ENCODE measurements around the gene C2orf78. TPM values are rescaled to one million over a fixed set of nuclear protein-coding genes. Genes with fewer than 3 reads are reported as not detected.
A peak's percentile ranks its signal among the peaks of the same experiment; 100 is the strongest.

C2orf78 gene
- polyA plus RNA-seq, 2 donors, result not detected

DNA sequence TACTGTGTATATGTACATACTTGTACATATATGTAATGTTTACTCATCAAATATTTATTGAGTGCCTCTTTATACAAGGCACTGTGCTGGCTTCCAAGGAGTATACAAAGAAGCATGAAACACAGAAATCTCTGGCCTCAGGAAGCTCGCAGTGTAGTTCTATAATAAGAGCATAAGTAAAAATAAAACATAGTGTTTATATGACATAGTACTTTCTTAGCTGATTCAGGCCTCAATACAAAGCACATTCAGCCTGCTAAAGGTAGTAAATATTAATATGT is 58.7 kb downstream of the C2orf78 start:
- Histone ChIP-seq H3K27me3 (ENCODE audit: control insufficient read depth in 1 of 2, insufficient read depth in 2 of 2, low read length in 2 of 2) (no peaks in the 10 kb centered on the region), H3K4me1 (ENCODE audit: control insufficient read depth in 2 of 2, insufficient read depth in 2 of 2, low read length in 1 of 2) (no peaks in the 10 kb centered on the region), H3K27ac (ENCODE audit: low read depth in 2 of 2, low read length in 1 of 2) (no peak overlapping the region), H3K9me3 (ENCODE audit: control insufficient read depth in 2 of 2, insufficient read depth in 1 of 2, low read depth in 1 of 2, low read length in 1 of 2) (no peaks in the 10 kb centered on the region), H3K36me3 (ENCODE audit: control insufficient read depth in 2 of 2, insufficient read depth in 2 of 2, low read length in 1 of 2) (peaks cover 2 to 7% of the 10 kb centered on the region in 2 donors), H3K4me3 (ENCODE audit: low read depth in 1 of 2, low read length in 2 of 2) (no peak overlapping the region)
- 59 to 81% methylated on average over 1 of the region's 1 CpG for WGBS, 2 donors

DNA sequence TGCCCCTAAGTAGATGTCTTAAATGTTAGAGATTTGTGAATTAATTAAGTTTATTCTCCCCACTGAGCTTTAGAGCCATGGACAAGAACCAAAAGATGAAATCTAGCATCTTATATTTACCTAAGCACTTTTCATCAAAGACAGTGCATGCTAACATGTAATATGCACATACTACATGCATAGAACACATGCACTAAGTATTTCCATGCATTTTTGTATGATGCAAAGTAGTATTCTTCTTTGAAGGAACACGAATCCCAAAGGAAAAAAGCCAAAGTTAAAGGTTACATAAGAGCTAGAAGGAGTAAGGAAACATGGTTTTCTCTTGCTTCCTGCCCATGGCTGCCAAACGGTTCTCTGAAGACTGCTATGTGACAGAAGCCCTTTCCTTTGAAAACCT is 60.1 kb downstream of the C2orf78 start:
- Histone ChIP-seq H3K4me3 (ENCODE audit: low read depth in 1 of 2, low read length in 2 of 2) (no peak overlapping the region), H3K9me3 (ENCODE audit: control insufficient read depth in 2 of 2, insufficient read depth in 1 of 2, low read depth in 1 of 2, low read length in 1 of 2) (no peaks in the 10 kb centered on the region), H3K27ac (ENCODE audit: low read depth in 2 of 2, low read length in 1 of 2) (no peak overlapping the region), H3K36me3 (ENCODE audit: control insufficient read depth in 2 of 2, insufficient read depth in 2 of 2, low read length in 1 of 2) (peaks cover 2 to 10% of the 10 kb centered on the region in 2 donors), H3K27me3 (ENCODE audit: control insufficient read depth in 1 of 2, insufficient read depth in 2 of 2, low read length in 2 of 2) (no peaks in the 10 kb centered on the region), H3K4me1 (ENCODE audit: control insufficient read depth in 2 of 2, insufficient read depth in 2 of 2, low read length in 1 of 2) (no peaks in the 10 kb centered on the region)
- 46 to 55% methylated on average over 2 of the region's 2 CpGs for WGBS, 2 donors

DNA sequence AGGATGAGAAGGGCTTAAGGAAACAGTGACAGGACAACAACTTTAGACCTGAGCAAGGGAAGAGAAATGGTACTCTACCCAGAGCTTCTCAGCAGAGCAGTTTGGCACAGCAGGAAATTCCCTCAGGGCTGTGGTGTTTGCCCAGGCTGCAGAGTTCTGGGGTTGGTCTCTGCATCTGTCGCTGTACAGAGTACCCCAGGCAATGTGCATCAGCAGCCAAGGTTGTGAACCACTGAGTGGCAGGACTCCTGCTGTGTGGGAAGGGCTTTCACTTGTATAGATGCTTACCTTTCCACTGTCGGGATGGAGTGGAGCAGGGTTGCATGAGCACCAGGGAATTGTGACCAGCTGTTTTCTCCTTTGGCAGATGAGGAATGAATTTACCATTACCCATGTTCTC is 66.0 kb downstream of the C2orf78 start:
- Histone ChIP-seq H3K4me3 (ENCODE audit: low read depth in 1 of 2, low read length in 2 of 2) (no peak overlapping the region), H3K9me3 (ENCODE audit: control insufficient read depth in 2 of 2, insufficient read depth in 1 of 2, low read depth in 1 of 2, low read length in 1 of 2) (no peaks in the 10 kb centered on the region), H3K4me1 (ENCODE audit: control insufficient read depth in 2 of 2, insufficient read depth in 2 of 2, low read length in 1 of 2) (no peaks in the 10 kb centered on the region), H3K27me3 (ENCODE audit: control insufficient read depth in 1 of 2, insufficient read depth in 2 of 2, low read length in 2 of 2) (no peaks in the 10 kb centered on the region), H3K36me3 (ENCODE audit: control insufficient read depth in 2 of 2, insufficient read depth in 2 of 2, low read length in 1 of 2) (peaks cover 12 to 25% of the 10 kb centered on the region in 2 donors), H3K27ac (ENCODE audit: low read depth in 2 of 2, low read length in 1 of 2) (peak overlapping the region; percentile 18 to 28)
- WGBS, 2 donors, result 75 to 78% methylated on average over 2 of the region's 2 CpGs

DNA sequence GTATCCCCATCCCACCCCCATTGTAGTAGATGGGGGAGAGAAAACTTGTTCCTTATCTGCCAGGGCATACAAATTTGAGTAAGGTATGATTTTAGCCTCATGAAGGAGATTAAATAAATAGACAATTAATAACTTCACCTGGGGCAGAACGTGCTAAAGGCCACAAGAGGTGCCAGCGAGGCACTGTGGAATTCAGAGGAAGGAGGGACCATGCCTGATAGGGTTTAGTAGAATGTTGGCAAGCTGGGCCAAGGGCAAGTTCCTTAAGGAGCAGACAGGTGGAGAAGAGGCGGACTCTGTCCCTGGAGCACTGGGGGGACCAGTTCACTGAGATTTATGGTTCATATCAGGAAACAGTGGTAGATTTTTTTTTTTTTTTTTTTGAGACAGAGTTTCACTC is 67.3 kb downstream of the C2orf78 start:
- WGBS, 2 donors, result 48 to 66% methylated on average over 3 of the region's 3 CpGs
- Histone ChIP-seq H3K4me3 (ENCODE audit: low read depth in 1 of 2, low read length in 2 of 2) (no peak overlapping the region), H3K4me1 (ENCODE audit: control insufficient read depth in 2 of 2, insufficient read depth in 2 of 2, low read length in 1 of 2) (no peaks in the 10 kb centered on the region), H3K36me3 (ENCODE audit: control insufficient read depth in 2 of 2, insufficient read depth in 2 of 2, low read length in 1 of 2) (peaks cover 17 to 29% of the 10 kb centered on the region in 2 donors), H3K27me3 (ENCODE audit: control insufficient read depth in 1 of 2, insufficient read depth in 2 of 2, low read length in 2 of 2) (no peaks in the 10 kb centered on the region), H3K27ac (ENCODE audit: low read depth in 2 of 2, low read length in 1 of 2) (no peak overlapping the region), H3K9me3 (ENCODE audit: control insufficient read depth in 2 of 2, insufficient read depth in 1 of 2, low read depth in 1 of 2, low read length in 1 of 2) (no peaks in the 10 kb centered on the region)

DNA sequence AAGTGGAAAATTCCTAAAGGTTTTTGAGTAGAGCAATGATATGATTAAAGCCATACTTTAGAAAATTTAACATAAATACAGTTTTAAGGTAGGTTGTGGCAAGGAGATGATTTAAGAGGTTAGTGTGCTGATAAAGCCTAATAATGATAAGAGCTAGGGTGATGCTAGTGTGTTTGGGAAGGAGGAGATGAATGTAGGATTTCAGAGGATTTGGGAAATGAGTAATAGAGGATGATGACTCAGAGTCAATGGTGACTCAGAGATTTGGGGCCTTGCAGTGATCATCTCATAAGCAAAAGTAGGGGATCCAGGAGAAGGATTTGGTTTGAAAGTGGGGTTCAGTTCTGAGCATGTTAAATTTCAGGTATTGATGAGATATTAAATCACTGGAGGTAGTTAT is 68.0 kb downstream of the C2orf78 start:
- H3K9me3 ChIP-seq (ENCODE audit: control insufficient read depth in 2 of 2, insufficient read depth in 1 of 2, low read depth in 1 of 2, low read length in 1 of 2), result no peaks in the 10 kb centered on the region
- no peak overlapping the region for H3K27ac ChIP-seq (ENCODE audit: low read depth in 2 of 2, low read length in 1 of 2)
- H3K36me3 ChIP-seq (ENCODE audit: control insufficient read depth in 2 of 2, insufficient read depth in 2 of 2, low read length in 1 of 2), result peaks cover 17 to 35% of the 10 kb centered on the region in 2 donors
- no peak overlapping the region for H3K4me3 ChIP-seq (ENCODE audit: low read depth in 1 of 2, low read length in 2 of 2)
- H3K4me1 ChIP-seq (ENCODE audit: control insufficient read depth in 2 of 2, insufficient read depth in 2 of 2, low read length in 1 of 2), result no peaks in the 10 kb centered on the region
- H3K27me3 ChIP-seq (ENCODE audit: control insufficient read depth in 1 of 2, insufficient read depth in 2 of 2, low read length in 2 of 2), result no peaks in the 10 kb centered on the region

DNA sequence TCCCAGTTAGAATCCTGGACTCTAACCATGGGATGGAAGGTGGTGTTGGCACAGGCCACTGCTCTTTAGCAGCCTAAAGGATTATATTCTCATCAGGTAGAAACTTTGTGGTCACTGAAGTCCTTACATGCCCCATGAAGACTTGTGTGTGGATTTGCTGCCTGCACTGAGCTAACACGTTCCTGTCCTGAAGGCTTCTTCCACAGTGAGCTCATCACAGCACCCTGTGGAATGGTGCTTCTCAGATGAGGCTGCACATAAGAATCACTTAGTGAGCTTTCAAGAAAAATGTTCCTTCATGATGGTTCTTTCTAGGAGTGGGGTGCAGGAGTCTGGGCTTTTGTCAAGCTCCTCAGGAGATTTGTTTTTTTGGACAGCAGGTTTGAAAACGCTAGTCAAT is 71.5 kb downstream of the C2orf78 start:
- Histone ChIP-seq H3K36me3 (ENCODE audit: control insufficient read depth in 2 of 2, insufficient read depth in 2 of 2, low read length in 1 of 2) (peaks cover 21 to 26% of the 10 kb centered on the region in 2 donors), H3K4me3 (ENCODE audit: low read depth in 1 of 2, low read length in 2 of 2) (no peak overlapping the region), H3K27ac (ENCODE audit: low read depth in 2 of 2, low read length in 1 of 2) (no peak overlapping the region), H3K4me1 (ENCODE audit: control insufficient read depth in 2 of 2, insufficient read depth in 2 of 2, low read length in 1 of 2) (no peaks in the 10 kb centered on the region), H3K9me3 (ENCODE audit: control insufficient read depth in 2 of 2, insufficient read depth in 1 of 2, low read depth in 1 of 2, low read length in 1 of 2) (no peaks in the 10 kb centered on the region), H3K27me3 (ENCODE audit: control insufficient read depth in 1 of 2, insufficient read depth in 2 of 2, low read length in 2 of 2) (no peaks in the 10 kb centered on the region)
- WGBS, 2 donors, result 88 to 92% methylated on average over 2 of the region's 2 CpGs

DNA sequence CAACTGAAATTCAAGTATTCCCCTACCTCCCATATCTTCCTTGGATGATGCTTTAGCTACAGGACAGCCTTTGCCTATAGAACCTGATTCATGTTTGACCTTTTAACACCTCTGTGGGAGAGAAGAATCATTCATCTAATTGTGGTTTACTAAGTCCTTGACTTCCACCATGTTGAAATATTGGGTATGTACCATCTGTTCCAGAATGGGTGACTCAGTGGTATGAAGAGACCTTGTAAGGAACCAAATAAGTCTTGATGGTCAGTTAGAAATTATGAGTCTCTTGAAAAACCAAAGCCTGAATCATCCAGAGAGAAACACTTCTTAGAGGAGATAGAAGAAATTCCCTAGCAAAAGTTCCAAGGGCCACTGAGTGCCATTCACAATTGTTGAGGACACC is 72.2 kb downstream of the C2orf78 start:
- no peaks in the 10 kb centered on the region for H3K9me3 ChIP-seq (ENCODE audit: control insufficient read depth in 2 of 2, insufficient read depth in 1 of 2, low read depth in 1 of 2, low read length in 1 of 2)
- no peak overlapping the region for H3K27ac ChIP-seq (ENCODE audit: low read depth in 2 of 2, low read length in 1 of 2)
- H3K4me3 ChIP-seq (ENCODE audit: low read depth in 1 of 2, low read length in 2 of 2), result no peak overlapping the region
- no peaks in the 10 kb centered on the region for H3K27me3 ChIP-seq (ENCODE audit: control insufficient read depth in 1 of 2, insufficient read depth in 2 of 2, low read length in 2 of 2)
- peaks cover 21 to 26% of the 10 kb centered on the region in 2 donors for H3K36me3 ChIP-seq (ENCODE audit: control insufficient read depth in 2 of 2, insufficient read depth in 2 of 2, low read length in 1 of 2)
- H3K4me1 ChIP-seq (ENCODE audit: control insufficient read depth in 2 of 2, insufficient read depth in 2 of 2, low read length in 1 of 2), result no peaks in the 10 kb centered on the region

DNA sequence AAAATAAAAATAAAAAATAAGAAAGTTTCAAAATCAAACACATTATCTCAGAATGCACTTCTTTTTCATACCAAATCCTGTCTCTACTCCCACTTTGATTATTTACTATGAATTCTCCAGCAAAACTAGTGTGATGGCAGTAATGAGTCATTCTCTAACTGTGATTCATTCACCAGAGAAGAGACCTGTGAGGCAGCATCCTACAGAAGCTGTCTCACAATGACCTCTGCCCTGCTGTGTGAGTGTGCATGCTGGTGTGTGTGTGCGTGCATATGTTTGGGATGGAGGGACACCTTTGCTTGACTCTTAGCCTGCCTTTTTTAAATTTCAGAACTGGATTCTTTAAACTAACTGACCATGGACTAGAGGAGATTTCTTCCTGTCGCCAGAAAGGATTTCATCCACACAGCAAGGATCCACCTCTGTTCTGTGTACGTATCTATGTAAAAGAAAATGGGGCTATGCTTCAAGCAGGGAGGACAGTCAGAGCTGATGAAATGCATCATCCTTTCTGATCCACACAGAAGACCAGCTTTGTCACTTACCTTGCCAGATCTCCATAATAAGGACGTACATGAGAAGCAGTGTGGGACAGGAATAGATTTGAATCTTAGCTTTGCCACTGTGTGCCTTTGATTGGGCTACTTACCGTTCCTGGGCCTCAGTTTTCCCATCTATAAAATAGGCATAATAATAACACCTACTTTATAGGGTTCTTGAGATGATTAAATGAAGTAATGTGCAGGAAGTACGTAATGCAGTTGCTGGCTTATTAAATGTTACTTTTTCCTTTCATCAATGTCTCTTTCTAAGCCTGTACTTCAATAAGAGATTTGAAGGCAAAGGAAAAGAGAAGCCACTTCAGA is 76.0 kb downstream of the C2orf78 start:
- Histone ChIP-seq H3K4me1 (ENCODE audit: control insufficient read depth in 2 of 2, insufficient read depth in 2 of 2, low read length in 1 of 2) (no peaks in the 10 kb centered on the region), H3K27ac (ENCODE audit: low read depth in 2 of 2, low read length in 1 of 2) (no peak overlapping the region), H3K27me3 (ENCODE audit: control insufficient read depth in 1 of 2, insufficient read depth in 2 of 2, low read length in 2 of 2) (no peaks in the 10 kb centered on the region), H3K9me3 (ENCODE audit: control insufficient read depth in 2 of 2, insufficient read depth in 1 of 2, low read depth in 1 of 2, low read length in 1 of 2) (no peaks in the 10 kb centered on the region), H3K36me3 (ENCODE audit: control insufficient read depth in 2 of 2, insufficient read depth in 2 of 2, low read length in 1 of 2) (peaks cover 18 to 26% of the 10 kb centered on the region in 2 donors), H3K4me3 (ENCODE audit: low read depth in 1 of 2, low read length in 2 of 2) (no peak overlapping the region)
- WGBS, 2 donors, result 87 to 88% methylated on average over 6 of the region's 6 CpGs

DNA sequence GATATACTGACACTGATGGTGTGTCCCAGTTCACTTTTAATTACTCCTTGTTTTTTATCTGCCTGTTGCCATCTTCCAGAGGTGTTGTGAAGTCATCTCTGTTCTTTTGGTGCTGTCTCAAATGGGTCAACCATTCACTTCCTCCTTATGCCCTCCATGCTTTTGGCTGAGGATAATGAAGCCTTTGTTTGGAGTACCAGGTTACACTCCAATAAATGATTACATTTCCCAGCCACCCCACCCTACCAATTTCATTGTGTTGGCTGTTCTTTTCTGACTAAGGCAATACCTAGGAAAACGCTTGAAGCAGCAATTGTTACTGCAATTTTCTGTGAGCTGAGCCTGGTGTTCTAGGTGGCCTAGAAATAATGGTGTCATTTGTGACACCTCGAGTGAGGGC is 79.0 kb downstream of the C2orf78 start:
- H3K27me3 ChIP-seq (ENCODE audit: control insufficient read depth in 1 of 2, insufficient read depth in 2 of 2, low read length in 2 of 2), result no peaks in the 10 kb centered on the region
- H3K4me3 ChIP-seq (ENCODE audit: low read depth in 1 of 2, low read length in 2 of 2), result no peak overlapping the region
- no peaks in the 10 kb centered on the region for H3K4me1 ChIP-seq (ENCODE audit: control insufficient read depth in 2 of 2, insufficient read depth in 2 of 2, low read length in 1 of 2)
- H3K36me3 ChIP-seq (ENCODE audit: control insufficient read depth in 2 of 2, insufficient read depth in 2 of 2, low read length in 1 of 2), result peaks cover 6 to 20% of the 10 kb centered on the region in 2 donors
- WGBS, 2 donors, result 63 to 85% methylated on average over 2 of the region's 2 CpGs
- no peaks in the 10 kb centered on the region for H3K9me3 ChIP-seq (ENCODE audit: control insufficient read depth in 2 of 2, insufficient read depth in 1 of 2, low read depth in 1 of 2, low read length in 1 of 2)
- no peak overlapping the region for H3K27ac ChIP-seq (ENCODE audit: low read depth in 2 of 2, low read length in 1 of 2)

All from esophagus (tissue), 2 donors.